Mesodermal cell (in vitro differentiated cells): Measurements from ENCODE around the gene STARD3NL. TPM values are rescaled to one million over a fixed set of nuclear protein-coding genes. Genes with fewer than 3 reads are reported as not detected.

Experiments
- H3K27ac ChIP-seq: 2 replicates; pipeline ENCODE4 v1.7.0; 2013; ENCODE audit warnings: mild to moderate bottlenecking, low read depth, low read length, moderate library complexity; ENCODE audit not compliant: severe bottlenecking
- H3K36me3 ChIP-seq: 2 replicates; pipeline ENCODE4 v1.7.1; 2013; ENCODE audit warnings: mild to moderate bottlenecking, low read length, moderate library complexity; ENCODE audit not compliant: control insufficient read depth, insufficient read depth
- H3K4me1 ChIP-seq: one replicate; pipeline ENCODE4 v1.7.1; 2013; ENCODE audit warnings: mild to moderate bottlenecking, low read length; ENCODE audit not compliant: insufficient read depth, control insufficient read depth, poor library complexity, severe bottlenecking
- H3K4me3 ChIP-seq: 2 replicates; pipeline ENCODE4 v1.7.0; 2013; ENCODE audit warnings: low read length, control low read depth, mild to moderate bottlenecking; ENCODE audit not compliant: insufficient read depth, poor library complexity, severe bottlenecking; ENCODE audit errors: extremely low read depth
- H3K9me3 ChIP-seq: 2 replicates; pipeline ENCODE4 v1.7.1; 2013; ENCODE audit warnings: mild to moderate bottlenecking, low read length, moderate library complexity; ENCODE audit not compliant: control insufficient read depth
- WGBS, 2 experiments: methylation state at CpG; one replicate each; pipeline ENCODE4 v1.1.5; 2013; ENCODE audit warnings: missing lambda C conversion rate in 2 of 2; ENCODE audit not compliant: insufficient coverage in 2 of 2; 5-methylcytosine and 5-hydroxymethylcytosine counted together
- polyA plus RNA-seq, 2 experiments: library from polyadenylated mRNA; stranded (reverse); fragments of 50-300 nt; gene quantifications; one replicate each; pipeline ENCODE4 v1.2.3, GENCODE V29; 2013

STARD3NL gene, protein sequence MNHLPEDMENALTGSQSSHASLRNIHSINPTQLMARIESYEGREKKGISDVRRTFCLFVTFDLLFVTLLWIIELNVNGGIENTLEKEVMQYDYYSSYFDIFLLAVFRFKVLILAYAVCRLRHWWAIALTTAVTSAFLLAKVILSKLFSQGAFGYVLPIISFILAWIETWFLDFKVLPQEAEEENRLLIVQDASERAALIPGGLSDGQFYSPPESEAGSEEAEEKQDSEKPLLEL
- polyA plus RNA-seq (2013, experiment 1 of 2), result 89.1 TPM
- polyA plus RNA-seq (2013, experiment 2 of 2), result 85.9 TPM

DNA sequence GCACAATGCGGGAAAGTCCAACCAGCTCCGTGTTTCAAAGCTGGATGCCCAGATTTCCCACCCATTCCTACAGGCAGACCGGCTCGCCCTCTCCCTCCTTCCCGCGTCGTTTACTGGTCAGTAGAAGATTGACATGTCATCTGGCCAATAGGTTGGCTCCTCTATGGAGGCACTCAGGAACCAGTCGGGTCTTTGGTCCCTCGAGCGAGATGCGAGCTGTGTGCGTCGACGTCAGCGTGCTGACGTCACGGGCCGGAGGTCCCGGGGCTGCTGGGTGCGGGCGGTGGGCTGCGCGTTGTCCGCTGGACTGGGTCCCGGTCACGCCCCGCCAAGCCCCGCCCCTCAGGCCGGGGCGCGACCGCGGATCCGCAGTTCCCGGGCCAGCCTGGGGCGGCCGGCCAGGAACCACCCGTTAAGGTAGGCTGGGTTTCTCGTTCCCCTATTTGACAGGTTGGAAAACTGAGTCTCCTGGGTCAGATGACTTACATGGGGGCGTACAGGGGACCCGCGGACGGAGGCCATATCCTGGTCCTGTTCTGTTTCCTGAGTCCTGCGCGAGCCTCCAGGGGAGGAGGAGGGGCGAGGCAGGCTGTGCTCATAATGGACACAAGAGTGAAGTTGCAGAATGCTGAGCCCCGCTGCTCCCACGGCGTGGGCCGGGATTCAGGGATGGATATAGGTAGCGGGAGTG is at the start of gene STARD3NL:
Gene STARD3NL, plus strand, starts transcription at position 242 of the 691 bp plus-strand sequence. CDS start 29,260 bp downstream, outside the sequence.
- Histone ChIP-seq H3K4me1 (peaks cover 7% of the 10 kb centered on the region), H3K27ac (peak within 1 kb of the TSS; percentile 89), H3K36me3 (peaks cover 6% of the 10 kb centered on the region), H3K9me3 (no peaks in the 10 kb centered on the region), H3K4me3 (peak within 1 kb of the TSS; percentile 80)
- WGBS, 2 experiments, result 0% methylated on average over 30 to 40 of the region's 51 CpGs

DNA sequence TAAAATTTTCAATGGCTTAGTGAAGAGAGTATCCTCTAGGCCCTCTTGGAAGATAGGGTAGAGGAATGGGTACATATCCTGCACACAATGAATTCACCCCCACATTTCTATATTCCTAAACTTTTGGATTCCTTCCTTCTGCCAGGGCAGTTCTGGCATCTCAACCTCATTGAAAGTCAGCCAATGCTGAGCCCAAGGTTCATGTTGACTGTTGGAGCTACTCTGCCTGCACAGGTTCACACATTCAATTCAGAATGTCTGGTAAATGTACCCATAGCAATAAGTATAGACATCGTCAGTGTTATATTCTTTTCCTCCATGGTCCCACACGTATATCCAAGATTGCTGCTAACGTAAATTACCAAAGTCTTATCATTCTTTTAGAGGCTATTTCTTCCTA is 48.9 kb upstream of the STARD3NL start:
- no peak overlapping the region for H3K27ac ChIP-seq
- H3K4me1 ChIP-seq, result no peaks in the 10 kb centered on the region
- H3K4me3 ChIP-seq, result no peak overlapping the region
- no peaks in the 10 kb centered on the region for H3K36me3 ChIP-seq
- WGBS, 2 experiments, result 100% methylated on average over 1 to 3 of the region's 3 CpGs
- no peaks in the 10 kb centered on the region for H3K9me3 ChIP-seq

- H3K27ac ChIP-seq, result no peak overlapping the region
- no peaks in the 10 kb centered on the region for H3K36me3 ChIP-seq
- 85 to 94% methylated on average over 2 of the region's 2 CpGs for WGBS, 2 experiments
- no peaks in the 10 kb centered on the region for H3K4me1 ChIP-seq
- H3K4me3 ChIP-seq, result no peak overlapping the region
- no peaks in the 10 kb centered on the region for H3K9me3 ChIP-seq
Measured at GRCh38 chr7:38129579-38129978, 48.5 kb upstream of the STARD3NL start.

- Histone ChIP-seq H3K4me1 (no peaks in the 10 kb centered on the region), H3K9me3 (no peaks in the 10 kb centered on the region), H3K36me3 (no peaks in the 10 kb centered on the region), H3K27ac (no peak overlapping the region), H3K4me3 (no peak overlapping the region)
- WGBS, 2 experiments, result 94 to 100% methylated on average over 1 to 2 of the region's 2 CpGs
Measured at GRCh38 chr7:38138171-38138570, 39.9 kb upstream of the STARD3NL start.

GRCh38 chr7:38141187-38141586 is 36.9 kb upstream of the STARD3NL start:
- no peak overlapping the region for H3K4me3 ChIP-seq
- H3K4me1 ChIP-seq, result no peaks in the 10 kb centered on the region
- H3K9me3 ChIP-seq, result no peaks in the 10 kb centered on the region
- H3K36me3 ChIP-seq, result no peaks in the 10 kb centered on the region
- WGBS, 2 experiments, result 85 to 94% methylated on average over 1 to 2 of the region's 2 CpGs
- no peak overlapping the region for H3K27ac ChIP-seq

DNA sequence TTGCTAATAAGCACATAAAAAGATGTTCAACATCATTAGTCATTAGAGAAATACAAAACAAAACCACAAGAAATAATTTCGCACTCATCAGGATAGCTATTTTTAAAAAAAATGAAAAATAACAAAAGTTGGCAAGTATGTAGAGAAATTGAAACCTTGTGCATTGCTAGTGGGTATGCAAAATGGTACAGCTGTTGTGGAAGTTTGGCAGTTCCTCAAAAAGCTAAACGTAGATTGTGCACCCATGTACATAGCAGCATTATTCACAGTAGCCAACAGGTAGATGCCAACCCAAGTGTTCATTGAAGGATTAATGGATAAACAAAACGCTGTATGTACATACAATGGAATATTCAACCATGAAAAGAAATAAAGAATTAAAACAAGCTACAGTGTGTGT is 35.3 kb upstream of the STARD3NL start:
- H3K4me3 ChIP-seq, result no peak overlapping the region
- H3K9me3 ChIP-seq, result no peaks in the 10 kb centered on the region
- no peaks in the 10 kb centered on the region for H3K4me1 ChIP-seq
- no peaks in the 10 kb centered on the region for H3K36me3 ChIP-seq
- WGBS, 2 experiments, result no CpG with 5 or more reads among the region's 3 CpGs
- no peak overlapping the region for H3K27ac ChIP-seq

- H3K4me1 ChIP-seq, result no peaks in the 10 kb centered on the region
- no peaks in the 10 kb centered on the region for H3K36me3 ChIP-seq
- H3K4me3 ChIP-seq, result no peak overlapping the region
- H3K9me3 ChIP-seq, result no peaks in the 10 kb centered on the region
- 80% methylated on average over 1 of the region's 2 CpGs; no CpG with 5 or more reads in 1 of the 2 experiments for WGBS, 2 experiments
- H3K27ac ChIP-seq, result no peak overlapping the region
Measured at GRCh38 chr7:38147005-38147404, 31.0 kb upstream of the STARD3NL start.

GRCh38 chr7:38151556-38151955 is 26.5 kb upstream of the STARD3NL start:
- Histone ChIP-seq H3K4me3 (no peak overlapping the region), H3K27ac (no peak overlapping the region), H3K36me3 (no peaks in the 10 kb centered on the region), H3K4me1 (no peaks in the 10 kb centered on the region), H3K9me3 (no peaks in the 10 kb centered on the region)
- WGBS, 2 experiments, result 94% methylated on average over 2 of the region's 2 CpGs; no CpG with 5 or more reads in 1 of the 2 experiments

- H3K36me3 ChIP-seq, result no peaks in the 10 kb centered on the region
- no CpG with 5 or more reads among the region's 1 CpG for WGBS, 2 experiments
- H3K4me1 ChIP-seq, result no peaks in the 10 kb centered on the region
- H3K4me3 ChIP-seq, result no peak overlapping the region
- no peak overlapping the region for H3K27ac ChIP-seq
- no peaks in the 10 kb centered on the region for H3K9me3 ChIP-seq
Measured at GRCh38 chr7:38153515-38153914, 24.5 kb upstream of the STARD3NL start.

- Histone ChIP-seq H3K27ac (no peak overlapping the region), H3K4me1 (no peaks in the 10 kb centered on the region), H3K4me3 (no peak overlapping the region), H3K36me3 (no peaks in the 10 kb centered on the region), H3K9me3 (no peaks in the 10 kb centered on the region)
- 80 to 88% methylated on average over 2 of the region's 2 CpGs for WGBS, 2 experiments
Measured at GRCh38 chr7:38154278-38154677, 23.8 kb upstream of the STARD3NL start.

DNA sequence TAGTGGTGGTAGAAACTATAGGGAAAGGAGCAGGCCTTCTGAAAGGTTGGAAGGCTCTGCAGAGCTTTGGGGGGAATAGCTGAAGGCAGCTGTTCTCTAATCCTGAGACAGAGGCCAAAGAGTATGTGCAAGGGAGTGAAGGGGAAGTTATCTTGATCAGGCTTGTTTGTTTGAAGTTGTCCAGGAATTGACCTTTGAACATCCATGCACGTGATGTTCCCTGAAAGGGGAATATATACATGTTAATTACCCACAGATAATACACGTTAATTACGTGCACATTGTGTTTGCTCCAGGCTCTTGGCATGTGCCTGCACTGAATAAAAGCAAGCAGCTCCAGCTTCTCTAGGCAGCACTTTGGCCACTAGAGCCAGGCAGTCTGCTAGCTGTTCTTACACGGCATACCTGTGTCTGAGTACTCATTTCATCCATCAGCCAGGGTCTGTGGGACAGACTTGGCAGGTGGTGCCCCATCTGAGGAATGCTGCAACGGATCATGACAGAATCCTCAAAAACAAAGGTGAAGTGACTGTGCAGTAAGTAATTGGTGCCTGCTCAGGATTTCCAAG is 18.0 kb upstream of the STARD3NL start:
- H3K4me3 ChIP-seq, result no peak overlapping the region
- H3K27ac ChIP-seq, result no peak overlapping the region
- H3K4me1 ChIP-seq, result no peaks in the 10 kb centered on the region
- no peaks in the 10 kb centered on the region for H3K36me3 ChIP-seq
- peaks cover 5% of the 10 kb centered on the region for H3K9me3 ChIP-seq
- WGBS, 2 experiments, result 87 to 93% methylated on average over 3 of the region's 5 CpGs
